OCI-LY3 (cell line): ENCODE data around the gene PABPN1.

Experiments used
- CTCF ChIP-seq: fragments of 200-600, 300-600 bp; sonication (generic); IDR thresholded peaks from 2 replicates; pipeline ENCODE4 v1.5.1; 2014; ENCODE audit warnings: antibody characterized with exemption, low read length, low read depth
- EZH2phosphoT487 ChIP-seq: fragments of 200-600 bp; shearing (Covaris generic); IDR thresholded peaks from 2 replicates; pipeline ENCODE4 v1.6.1; 2018; ENCODE audit warnings: antibody characterized with exemption, mixed run types, low read depth

GRCh38 chr14:23286020-23286901, 35.0 kb upstream of the PABPN1 start, which contains the start of gene HOMEZ:
- TF ChIP-seq CTCF (no peak), EZH2phosphoT487 (no peak)
